Measurements from ENCODE around the gene PRKAR1B. TPM values are rescaled to one million over a fixed set of nuclear protein-coding genes. Genes with fewer than 3 reads are reported as not detected.

PRKAR1B gene
- total RNA-seq, 2 donors from 2014 or later, result 15.1 to 15.9 TPM

GRCh38 chr7:518630-519483, 208.2 kb downstream of the PRKAR1B start:
- Histone ChIP-seq H3K27me3 (no peaks in the 10 kb centered on the region), H3K4me1 (peaks cover 0 to 78% of the 10 kb centered on the region in 2 donors), H3K36me3 (no peaks in the 10 kb centered on the region), H3K4me3 (peak overlapping the region; percentile 65 to 85), H3K27ac (peak overlapping the region; percentile 94 to 96), H3K9me3 (no peaks in the 10 kb centered on the region)
- TF ChIP-seq CTCF (IDR thresholded peaks at IDR 0.05), result no peak
- DNase-seq (ENCODE audit: low spot score), result peak; percentile 77

- no peak for TF ChIP-seq CTCF (IDR thresholded peaks at IDR 0.05)
- Histone ChIP-seq H3K4me1 (peaks cover 0 to 79% of the 10 kb centered on the region in 2 donors), H3K27ac (peak overlapping the region; percentile 94 to 96), H3K36me3 (no peaks in the 10 kb centered on the region), H3K9me3 (no peaks in the 10 kb centered on the region), H3K4me3 (peak overlapping the region; percentile 65 to 85), H3K27me3 (no peaks in the 10 kb centered on the region)
- DNase-seq (ENCODE audit: low spot score), result peak; percentile 80
Measured at GRCh38 chr7:517774-518629, 209.1 kb downstream of the PRKAR1B start.

- no peaks in the 10 kb centered on the region for H3K9me3 ChIP-seq
- DNase-seq (ENCODE audit: low spot score), result peak; percentile 82
- peaks cover 0 to 79% of the 10 kb centered on the region in 2 donors for H3K4me1 ChIP-seq
- peak overlapping the region; percentile 94 to 96 for H3K27ac ChIP-seq
- no peaks in the 10 kb centered on the region for H3K27me3 ChIP-seq
- no peak for TF ChIP-seq CTCF (IDR thresholded peaks at IDR 0.05)
- H3K4me3 ChIP-seq, result peak overlapping the region; percentile 65 to 85
- peaks cover 9% of the 10 kb centered on the region for H3K36me3 ChIP-seq
Measured at GRCh38 chr7:516606-517456, 210.2 kb downstream of the PRKAR1B start.

GRCh38 chr7:516216-516605, 210.9 kb downstream of the PRKAR1B start:
- peaks cover 0 to 75% of the 10 kb centered on the region in 2 donors for H3K4me1 ChIP-seq
- no peak for DNase-seq (ENCODE audit: low spot score)
- no peaks in the 10 kb centered on the region for H3K27me3 ChIP-seq
- peak overlapping the region; percentile 65 to 85 for H3K4me3 ChIP-seq
- no peaks in the 10 kb centered on the region for H3K9me3 ChIP-seq
- peaks cover 15% of the 10 kb centered on the region for H3K36me3 ChIP-seq
- peak overlapping the region; percentile 94 to 96 for H3K27ac ChIP-seq
- TF ChIP-seq CTCF (IDR thresholded peaks at IDR 0.05), result no peak

- Histone ChIP-seq H3K4me1 (peaks cover 0 to 69% of the 10 kb centered on the region in 2 donors), H3K9me3 (no peaks in the 10 kb centered on the region), H3K36me3 (peaks cover 15% of the 10 kb centered on the region), H3K27me3 (no peaks in the 10 kb centered on the region), H3K4me3 (peak overlapping the region in 1 of 2 donors; percentile 85), H3K27ac (peak overlapping the region; percentile 94 to 96)
- no peak for TF ChIP-seq CTCF (IDR thresholded peaks at IDR 0.05)
- DNase-seq (ENCODE audit: low spot score), result no peak
Measured at GRCh38 chr7:515628-516027, 211.5 kb downstream of the PRKAR1B start.
